ENCODE data around the gene TERT.
A peak's percentile ranks its signal among the peaks of the same experiment; 100 is the strongest.
"Not testable (repeated sequence)": the region's sequence is repeated elsewhere in the genome, so short reads cannot be mapped to it uniquely, and the experiment has no call there.

The TERT gene

DNA sequence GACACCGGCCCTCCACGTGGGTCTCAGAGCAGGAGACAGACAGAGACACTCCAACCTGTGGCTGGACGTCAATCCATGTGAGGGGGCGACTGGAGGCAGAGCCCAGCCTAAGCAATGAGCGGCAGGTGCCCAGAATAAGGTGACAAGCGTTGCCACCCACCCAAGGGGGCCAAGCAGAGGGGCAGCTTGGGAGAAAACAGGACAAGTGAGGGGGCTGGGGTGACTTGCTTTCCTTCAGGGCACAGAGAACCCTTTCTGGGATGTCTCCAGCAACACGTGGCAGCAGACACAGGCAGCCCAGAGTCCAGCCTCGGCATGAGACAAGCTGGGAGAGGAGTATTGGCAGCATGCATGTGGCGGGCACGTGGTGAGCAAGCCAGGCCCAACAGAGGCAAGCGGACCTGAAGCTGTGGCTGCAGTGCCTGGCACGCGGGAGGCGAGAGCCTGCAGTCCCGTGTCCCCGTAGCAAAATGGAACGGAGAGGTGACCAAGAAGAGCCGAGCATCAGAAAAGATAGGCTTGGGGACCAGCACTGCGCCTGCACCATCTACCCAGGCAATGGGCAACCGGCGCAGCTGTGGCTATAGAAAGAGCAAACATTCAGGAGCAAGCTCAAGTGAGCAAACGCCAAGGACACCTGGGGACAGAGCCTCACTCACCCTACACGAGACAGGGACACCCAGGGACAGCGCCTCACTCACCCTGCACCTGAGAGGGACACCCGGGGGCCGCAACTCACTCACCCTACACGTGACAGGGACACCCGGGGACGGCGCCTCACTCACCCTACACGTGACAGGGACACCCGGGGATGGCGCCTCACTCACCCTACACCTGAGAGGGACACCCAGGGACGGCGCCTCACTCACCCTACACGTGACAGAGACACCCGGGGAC is 6.2 kb downstream of the TERT start:
- peaks cover 11% of the 10 kb centered on the region for H3K36me3 Mint-ChIP-seq
- CTCF ChIA-PET: no interaction called here
- DNase-seq: peak; percentile 17
- no peak overlapping the region for H3K27ac Mint-ChIP-seq
- H3K27me3 Mint-ChIP-seq: peaks cover 7% of the 10 kb centered on the region
- H3K4me1 Mint-ChIP-seq: peaks cover 13% of the 10 kb centered on the region
- peaks cover 10% of the 10 kb centered on the region for H3K9me3 Mint-ChIP-seq
- no peak overlapping the region for H3K4me3 Mint-ChIP-seq

DNA sequence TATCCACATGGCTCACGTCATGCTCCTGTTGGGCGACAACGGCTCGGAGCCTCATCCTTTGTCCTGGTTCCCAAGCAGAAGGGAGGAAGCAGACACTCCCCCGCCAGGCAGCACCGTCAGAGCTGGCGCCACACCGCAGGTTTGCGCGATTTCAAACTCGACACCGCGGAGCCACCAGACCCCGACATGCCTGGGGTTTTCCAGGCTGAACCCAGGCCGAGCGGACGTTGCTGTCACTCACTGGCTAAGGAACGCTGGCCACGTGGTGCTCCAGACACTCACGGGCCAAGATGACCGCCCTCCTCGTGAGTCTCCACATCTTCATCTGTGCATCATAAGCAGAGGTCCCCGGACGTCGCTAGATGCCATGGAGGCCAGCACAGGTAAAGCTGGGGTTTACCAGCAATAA is 9.0 kb downstream of the TERT start:
- CTCF ChIA-PET: no interaction called here
- Mint-ChIP-seq H3K36me3 (peaks cover 11% of the 10 kb centered on the region), H3K27ac (no peak overlapping the region)

DNA sequence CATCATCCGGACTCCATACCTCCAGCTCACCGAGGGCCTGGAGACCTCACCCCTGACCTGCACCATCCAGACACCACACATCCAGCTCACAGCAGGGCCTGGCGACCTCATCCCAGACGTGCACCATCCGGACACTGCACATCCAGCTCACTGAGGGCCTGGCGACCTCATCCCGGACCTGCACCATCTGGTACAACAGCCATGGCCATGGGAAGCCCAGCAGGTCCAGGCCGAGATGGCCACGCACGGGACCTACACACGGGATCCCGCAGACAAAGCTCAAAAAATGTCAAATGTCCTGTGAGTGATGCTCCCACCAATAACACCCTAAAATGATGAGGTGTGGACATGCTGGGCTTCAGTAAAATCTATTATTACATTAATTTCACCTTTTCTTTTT is 9.7 kb downstream of the TERT start:
- CTCF ChIA-PET: interaction anchor here (1.0 kb wide), 1 partner anchor 11 kb away, joined by 3 read pairs; no protein-coding TSS in a partner anchor
- peaks cover 11% of the 10 kb centered on the region for H3K36me3 Mint-ChIP-seq

More for the DNA sequence above, 9.0 kb downstream of the TERT start:
- Mint-ChIP-seq H3K27me3 (no peaks in the 10 kb centered on the region), H3K4me3 (no peak overlapping the region), H3K4me1 (no peaks in the 10 kb centered on the region), H3K9me3 (peaks cover 10% of the 10 kb centered on the region)
- DNase-seq: peak; percentile 8

DNA sequence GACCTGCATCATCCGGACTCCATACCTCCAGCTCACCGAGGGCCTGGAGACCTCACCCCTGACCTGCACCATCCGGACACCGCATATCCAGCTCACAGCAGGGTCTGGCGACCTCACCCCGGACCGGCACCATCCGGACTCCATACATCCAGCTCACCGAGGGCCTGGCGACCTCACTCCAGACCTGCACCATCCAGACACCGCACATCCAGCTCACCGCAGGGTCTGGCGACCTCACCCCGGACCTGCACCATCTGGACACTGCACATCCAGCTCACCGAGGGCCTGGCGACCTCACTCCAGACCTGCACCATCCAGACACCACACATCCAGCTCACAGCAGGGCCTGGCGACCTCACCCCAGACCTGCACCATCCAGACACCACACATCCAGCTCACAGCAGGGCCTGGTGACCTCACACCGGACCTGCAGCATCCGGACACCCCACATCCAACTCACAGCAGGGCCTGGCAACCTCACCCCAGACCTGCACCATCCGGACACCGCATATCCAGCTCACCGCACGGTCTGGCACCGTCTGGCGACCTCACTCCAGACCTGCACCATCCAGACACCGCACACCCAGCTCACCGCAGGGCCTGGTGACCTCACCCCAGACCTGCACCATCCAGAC is 10.4 kb downstream of the TERT start:
- DNase-seq: peak; percentile 10
- H3K4me1 Mint-ChIP-seq, H3K4me3 Mint-ChIP-seq, H3K27ac Mint-ChIP-seq, H3K27me3 Mint-ChIP-seq: not testable (repeated sequence)
- Mint-ChIP-seq H3K9me3 (peaks cover 10% of the 10 kb centered on the region), H3K36me3 (peaks cover 11% of the 10 kb centered on the region)
- CTCF ChIA-PET: interaction anchor here (0.9 to 1.2 kb wide), 3 partner anchors 12 to 96 kb away, joined by 3 read pairs; no protein-coding TSS in a partner anchor

More for the DNA sequence above, 9.7 kb downstream of the TERT start:
- peaks cover 10% of the 10 kb centered on the region for H3K9me3 Mint-ChIP-seq
- H3K4me3 Mint-ChIP-seq: no peak overlapping the region
- peak; percentile 10 for DNase-seq
- H3K27ac Mint-ChIP-seq: no peak overlapping the region
- H3K4me1 Mint-ChIP-seq: no peaks in the 10 kb centered on the region
- no peaks in the 10 kb centered on the region for H3K27me3 Mint-ChIP-seq

DNA sequence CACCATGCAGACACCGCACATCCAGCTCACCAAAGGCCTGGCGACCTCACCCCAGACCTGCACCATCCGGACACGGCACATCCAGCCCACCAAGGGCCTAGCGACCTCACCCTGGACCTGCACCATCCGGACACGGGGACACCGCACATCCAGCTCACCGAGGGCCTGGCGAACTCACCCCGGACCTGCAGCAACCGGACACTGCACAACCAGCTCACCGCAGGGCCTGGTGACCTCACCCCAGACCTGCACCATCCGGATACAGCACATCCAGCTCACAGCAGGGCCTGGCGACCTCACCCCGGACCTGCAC is 11.2 kb downstream of the TERT start:
- not testable (repeated sequence) for H3K27ac Mint-ChIP-seq, H3K36me3 Mint-ChIP-seq, H3K4me3 Mint-ChIP-seq, H3K4me1 Mint-ChIP-seq, H3K27me3 Mint-ChIP-seq, H3K9me3 Mint-ChIP-seq
- DNase-seq: peak; percentile 5
- CTCF ChIA-PET: interaction anchor here (0.9 to 1.2 kb wide), 2 partner anchors 64 to 97 kb away, joined by 3 read pairs; no protein-coding TSS in a partner anchor

DNA sequence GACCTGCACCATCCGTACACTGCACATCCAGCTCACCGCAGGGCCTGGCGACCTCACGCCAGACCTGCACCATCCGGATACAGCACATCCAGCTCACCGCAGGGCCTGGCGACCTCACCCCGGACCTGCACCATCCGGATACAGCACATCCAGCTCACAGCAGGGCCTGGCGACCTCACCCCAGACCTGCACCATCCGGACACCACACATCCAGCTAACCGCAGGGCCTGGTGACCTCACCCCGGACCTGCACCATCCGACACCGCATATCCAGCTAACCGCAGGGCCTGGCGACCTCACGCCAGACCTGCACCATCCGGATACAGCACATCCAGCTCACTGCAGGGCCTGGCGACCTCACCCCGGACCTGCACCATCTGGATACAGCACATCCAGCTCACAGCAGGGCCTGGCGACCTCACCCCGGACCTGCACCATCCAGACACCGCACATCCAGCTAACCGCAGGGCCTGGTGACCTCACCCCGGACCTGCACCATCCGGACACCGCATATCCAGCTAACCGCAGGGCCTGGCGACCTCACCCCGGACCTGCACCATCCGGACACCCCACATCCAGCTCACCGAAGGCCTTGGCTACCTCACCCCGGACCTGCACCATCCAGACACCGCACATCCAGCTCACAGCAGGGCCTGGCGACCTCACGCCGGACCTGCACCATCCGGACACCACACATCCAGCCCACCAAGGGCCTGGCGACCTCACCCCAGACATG is 11.7 kb downstream of the TERT start:
- CTCF ChIA-PET: interaction anchor here (0.9 to 1.2 kb wide), 2 partner anchors 64 to 98 kb away, joined by 3 read pairs; no protein-coding TSS in a partner anchor
- H3K36me3 Mint-ChIP-seq, H3K27ac Mint-ChIP-seq, H3K27me3 Mint-ChIP-seq, H3K9me3 Mint-ChIP-seq, H3K4me1 Mint-ChIP-seq, H3K4me3 Mint-ChIP-seq: not testable (repeated sequence)
- DNase-seq: peak; percentile 13

DNA sequence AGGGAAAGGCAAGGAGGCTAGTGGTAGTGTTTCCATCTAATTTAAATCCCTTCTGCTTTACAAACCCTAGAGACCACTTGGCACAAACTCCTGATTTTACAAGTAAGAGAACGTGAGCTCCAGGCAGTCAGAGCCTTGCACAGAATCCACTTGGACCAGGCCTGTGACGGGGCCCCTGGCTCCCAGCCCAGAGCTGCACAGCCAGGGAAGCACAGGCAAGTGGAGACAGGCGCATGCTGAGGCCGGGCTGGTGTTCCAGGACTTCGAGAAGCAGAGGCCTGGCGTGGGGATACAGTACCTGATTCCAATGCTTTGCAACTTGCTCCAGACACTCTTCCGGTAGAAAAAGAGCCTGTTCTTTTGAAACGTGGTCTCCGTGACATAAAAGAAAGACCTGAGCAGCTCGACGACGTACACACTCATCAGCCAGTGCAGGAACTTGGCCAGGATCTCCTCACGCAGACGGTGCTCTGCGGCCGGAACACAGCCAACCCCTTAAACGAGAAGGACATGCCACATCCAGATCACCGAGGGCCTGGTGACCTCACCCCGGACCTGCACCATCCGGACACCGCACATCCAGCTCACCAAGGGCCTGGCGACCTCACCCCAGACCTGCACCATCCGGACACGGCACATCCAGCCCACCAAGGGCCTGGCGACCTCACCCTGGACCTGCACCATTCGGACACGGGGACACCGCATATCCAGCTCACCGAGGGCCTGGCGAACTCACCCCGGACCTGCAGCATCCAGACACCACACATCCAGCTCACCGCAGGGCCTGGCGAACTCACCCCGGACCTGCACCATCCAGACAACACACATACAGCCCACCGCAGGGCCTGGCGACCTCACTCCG is 12.5 kb downstream of the TERT start:
- peaks cover 8% of the 10 kb centered on the region for H3K36me3 Mint-ChIP-seq
- H3K9me3 Mint-ChIP-seq: peaks cover under 1% of the 10 kb centered on the region
- no peaks in the 10 kb centered on the region for H3K27me3 Mint-ChIP-seq
- H3K4me3 Mint-ChIP-seq: no peak overlapping the region
- CTCF ChIA-PET: no interaction called here
- H3K4me1 Mint-ChIP-seq: no peaks in the 10 kb centered on the region
- peak; percentile 1 for DNase-seq
- no peak overlapping the region for H3K27ac Mint-ChIP-seq

DNA sequence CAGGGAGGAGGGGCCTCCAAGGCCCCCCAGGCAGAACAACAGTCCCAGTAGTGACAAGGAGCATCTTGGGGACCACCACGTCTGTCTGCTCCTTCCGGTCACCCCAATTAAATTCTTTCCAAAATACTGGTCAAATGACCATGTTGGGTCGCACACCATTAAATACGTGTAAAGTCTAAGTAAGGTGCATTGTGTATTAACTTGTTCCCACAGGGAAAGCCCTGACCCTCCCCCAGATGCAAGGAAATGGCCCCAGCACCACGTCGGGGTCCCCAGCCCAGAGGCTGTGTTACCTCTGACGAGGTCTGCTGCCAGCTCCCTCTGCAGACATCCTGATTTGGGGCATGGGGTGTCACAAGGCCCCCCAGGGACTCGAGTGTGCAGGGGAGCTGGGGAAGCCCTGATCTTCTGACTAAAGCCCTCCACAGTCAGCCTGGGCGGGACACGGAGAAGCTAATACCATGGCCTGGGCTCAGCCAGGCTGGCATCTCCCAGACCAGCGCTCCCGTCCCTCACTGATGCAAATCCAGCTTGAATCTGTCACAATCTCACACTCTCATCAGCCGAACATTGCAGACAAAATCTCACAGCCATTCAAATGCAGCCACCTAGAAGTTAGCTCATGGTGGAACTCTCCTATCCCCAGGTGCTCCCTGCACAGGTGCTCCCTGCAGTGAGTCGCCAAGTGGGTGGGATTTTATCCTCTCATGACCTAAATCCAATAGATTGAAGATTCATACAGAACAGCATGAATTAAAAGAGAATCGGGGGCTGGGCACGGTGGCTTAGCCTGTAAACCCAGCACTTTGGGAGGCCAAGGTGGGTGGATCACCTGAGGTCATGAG is 13.6 kb downstream of the TERT start:
- CTCF ChIA-PET: no interaction called here
- no peak overlapping the region for H3K27ac Mint-ChIP-seq
- H3K9me3 Mint-ChIP-seq: no peaks in the 10 kb centered on the region
- no peaks in the 10 kb centered on the region for H3K27me3 Mint-ChIP-seq
- H3K36me3 Mint-ChIP-seq: peaks cover 8% of the 10 kb centered on the region
- no peaks in the 10 kb centered on the region for H3K4me1 Mint-ChIP-seq
- H3K4me3 Mint-ChIP-seq: no peak overlapping the region
- DNase-seq: no peak

DNA sequence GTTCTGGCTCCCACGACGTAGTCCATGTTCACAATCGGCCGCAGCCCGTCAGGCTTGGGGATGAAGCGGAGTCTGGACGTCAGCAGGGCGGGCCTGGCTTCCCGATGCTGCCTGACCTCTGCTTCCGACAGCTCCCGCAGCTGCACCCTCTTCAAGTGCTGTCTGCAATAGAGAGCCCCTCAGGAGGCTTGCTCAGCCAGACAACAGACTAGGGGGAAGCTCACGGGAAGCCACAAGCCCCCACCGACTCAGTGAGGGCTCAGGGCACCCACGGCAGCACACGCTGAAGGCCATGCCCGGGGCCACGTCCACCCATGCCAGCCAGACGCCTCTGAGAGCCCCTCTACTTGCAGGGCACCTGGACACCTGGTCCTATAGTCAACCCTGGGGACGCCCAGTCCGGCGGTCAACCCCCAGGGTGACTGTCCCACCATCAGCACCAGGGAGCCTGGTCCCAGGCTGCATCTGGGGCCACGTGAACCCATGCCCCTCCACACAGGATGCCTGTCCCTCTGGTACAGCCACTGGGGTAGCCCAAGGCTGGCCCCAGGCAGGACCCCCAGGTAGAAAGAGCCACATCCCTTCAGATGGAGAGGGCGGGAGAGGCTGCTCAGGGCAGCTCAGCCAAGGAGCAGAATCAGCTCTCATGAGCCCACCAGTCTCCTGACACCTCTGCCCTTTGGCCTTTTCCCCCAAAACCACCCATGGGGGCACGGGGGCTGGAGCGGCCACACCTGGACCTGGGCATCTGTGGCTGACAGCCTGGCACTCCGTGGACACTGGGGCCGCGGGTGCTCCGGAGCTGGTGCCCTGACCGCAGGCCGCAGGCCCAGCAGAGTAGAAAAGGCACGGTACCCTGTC is 14.5 kb downstream of the TERT start:
- CTCF ChIA-PET: no interaction called here
- H3K4me1 Mint-ChIP-seq: peaks cover 1% of the 10 kb centered on the region

DNA sequence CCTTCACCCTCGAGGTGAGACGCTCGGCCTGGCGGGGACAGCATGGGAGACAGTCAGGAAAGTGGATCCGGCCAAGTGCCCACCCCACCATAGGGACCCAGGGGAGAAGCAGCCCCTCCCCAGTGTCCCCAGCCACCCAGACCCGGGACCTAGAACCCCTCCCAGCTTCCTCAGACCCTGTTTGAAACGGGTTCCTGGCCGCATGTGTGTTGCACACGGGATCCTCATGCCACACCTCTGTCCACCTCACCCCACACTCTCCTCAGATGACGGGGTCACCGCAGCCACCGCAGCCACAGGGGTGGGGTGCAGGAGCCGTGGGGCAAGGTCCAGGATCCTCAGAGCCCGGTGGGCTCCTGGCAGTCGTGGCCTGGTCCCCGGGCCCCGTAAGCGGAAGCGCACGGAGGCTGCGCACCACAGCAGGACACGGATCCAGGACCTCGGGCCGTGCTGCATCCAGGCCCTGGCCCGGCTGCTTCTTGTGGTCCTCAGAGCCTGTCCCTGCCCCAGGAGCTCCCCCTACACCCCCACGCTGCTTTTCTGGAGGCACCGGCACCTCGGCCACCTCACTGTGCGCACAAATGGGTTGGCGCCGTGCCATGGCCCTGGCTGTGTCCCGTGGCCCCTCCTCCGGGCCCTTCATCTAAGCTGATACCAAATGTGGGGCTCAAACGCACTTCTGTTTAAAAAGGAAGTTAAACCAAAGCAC is 15.3 kb downstream of the TERT start:
- peaks cover 2% of the 10 kb centered on the region for H3K9me3 Mint-ChIP-seq
- peaks cover 8% of the 10 kb centered on the region for H3K36me3 Mint-ChIP-seq
- CTCF ChIA-PET: no interaction called here
- no peak overlapping the region for H3K4me3 Mint-ChIP-seq
- DNase-seq: no peak
- no peak overlapping the region for H3K27ac Mint-ChIP-seq
- peaks cover 5% of the 10 kb centered on the region for H3K4me1 Mint-ChIP-seq
- no peaks in the 10 kb centered on the region for H3K27me3 Mint-ChIP-seq

More for the DNA sequence above, 14.5 kb downstream of the TERT start:
- H3K27me3 Mint-ChIP-seq: no peaks in the 10 kb centered on the region
- H3K27ac Mint-ChIP-seq: no peak overlapping the region
- DNase-seq: no peak
- peaks cover 7% of the 10 kb centered on the region for H3K36me3 Mint-ChIP-seq
- H3K4me3 Mint-ChIP-seq: no peak overlapping the region
- H3K9me3 Mint-ChIP-seq: no peaks in the 10 kb centered on the region

DNA sequence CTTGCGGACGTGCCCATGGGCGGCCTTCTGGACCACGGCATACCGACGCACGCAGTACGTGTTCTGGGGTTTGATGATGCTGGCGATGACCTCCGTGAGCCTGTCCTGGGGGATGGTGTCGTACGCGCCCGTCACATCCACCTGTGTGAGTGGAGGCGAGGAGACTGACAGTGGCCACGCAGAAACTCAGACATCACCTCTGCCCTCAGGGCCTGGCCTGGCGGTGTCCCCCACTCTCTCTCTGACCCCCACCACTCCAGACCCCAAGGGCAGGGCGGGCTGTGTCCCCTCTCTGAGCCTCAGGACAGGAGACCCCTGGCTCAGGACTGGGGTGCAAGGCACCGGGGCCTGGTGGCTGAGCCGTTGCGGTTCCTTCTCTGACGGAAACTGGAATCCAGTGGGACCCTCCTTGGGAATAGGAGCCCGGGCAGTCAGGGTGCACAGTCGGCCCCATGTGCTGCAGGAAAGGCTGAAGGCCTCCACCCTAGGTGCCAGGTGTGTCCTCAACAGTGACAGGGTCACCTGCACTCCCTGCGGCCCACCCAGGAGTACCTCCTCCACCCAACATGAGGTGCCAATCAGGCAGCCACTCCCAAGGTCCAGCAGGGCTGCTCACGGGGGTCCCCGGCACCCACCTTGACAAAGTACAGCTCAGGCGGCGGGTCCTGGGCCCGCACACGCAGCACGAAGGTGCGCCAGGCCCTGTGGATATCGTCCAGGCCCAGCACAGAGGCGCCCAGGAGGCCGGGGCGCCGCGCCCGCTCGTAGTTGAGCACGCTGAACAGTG is 16.0 kb downstream of the TERT start:
- no peaks in the 10 kb centered on the region for H3K27me3 Mint-ChIP-seq
- H3K4me3 Mint-ChIP-seq: no peak overlapping the region
- H3K27ac Mint-ChIP-seq: no peak overlapping the region
- peaks cover 2% of the 10 kb centered on the region for H3K9me3 Mint-ChIP-seq
- no peak for DNase-seq
- peaks cover 6% of the 10 kb centered on the region for H3K4me1 Mint-ChIP-seq
- peaks cover 8% of the 10 kb centered on the region for H3K36me3 Mint-ChIP-seq
- CTCF ChIA-PET: no interaction called here
